ENCODE data around the gene ZNRF3. TPM values are rescaled to one million over a fixed set of nuclear protein-coding genes. Genes with fewer than 3 reads are reported as not detected.

The ZNRF3 gene
- total and polyA plus RNA-seq, 2 donors (not counting 1 experiment from before 2014, with no cell fraction given), result 0.21 to 0.71 TPM

- H3K9ac ChIP-seq (ENCODE audit: low read length), result no peak overlapping the region
- H3K4me1 ChIP-seq (ENCODE audit: control insufficient read depth in 2 of 2, insufficient read depth in 2 of 2, low read length in 2 of 2), result peaks cover 0 to 2% of the 10 kb centered on the region in 2 donors
- H3K4me1 Mint-ChIP-seq, result peaks cover under 1% of the 10 kb centered on the region
- no peak for ATAC-seq (ENCODE audit: low read depth)
- TF ChIP-seq, protein P1, sequence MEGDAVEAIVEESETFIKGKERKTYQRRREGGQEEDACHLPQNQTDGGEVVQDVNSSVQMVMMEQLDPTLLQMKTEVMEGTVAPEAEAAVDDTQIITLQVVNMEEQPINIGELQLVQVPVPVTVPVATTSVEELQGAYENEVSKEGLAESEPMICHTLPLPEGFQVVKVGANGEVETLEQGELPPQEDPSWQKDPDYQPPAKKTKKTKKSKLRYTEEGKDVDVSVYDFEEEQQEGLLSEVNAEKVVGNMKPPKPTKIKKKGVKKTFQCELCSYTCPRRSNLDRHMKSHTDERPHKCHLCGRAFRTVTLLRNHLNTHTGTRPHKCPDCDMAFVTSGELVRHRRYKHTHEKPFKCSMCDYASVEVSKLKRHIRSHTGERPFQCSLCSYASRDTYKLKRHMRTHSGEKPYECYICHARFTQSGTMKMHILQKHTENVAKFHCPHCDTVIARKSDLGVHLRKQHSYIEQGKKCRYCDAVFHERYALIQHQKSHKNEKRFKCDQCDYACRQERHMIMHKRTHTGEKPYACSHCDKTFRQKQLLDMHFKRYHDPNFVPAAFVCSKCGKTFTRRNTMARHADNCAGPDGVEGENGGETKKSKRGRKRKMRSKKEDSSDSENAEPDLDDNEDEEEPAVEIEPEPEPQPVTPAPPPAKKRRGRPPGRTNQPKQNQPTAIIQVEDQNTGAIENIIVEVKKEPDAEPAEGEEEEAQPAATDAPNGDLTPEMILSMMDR (IDR thresholded peaks at IDR 0.05), result no peak
- TF ChIP-seq EZH2 (IDR thresholded peaks at IDR 0.05; ENCODE audit: borderline replicate concordance, insufficient read depth, low read depth, low read length, poor library complexity, severe bottlenecking), result no peak
- H2AFZ ChIP-seq (ENCODE audit: insufficient read depth, low read depth, low read length, poor library complexity, severe bottlenecking), result no peak overlapping the region
- CTCF ChIA-PET, result no interaction called here
- no peaks in the 10 kb centered on the region for H3K9me3 ChIP-seq (ENCODE audit: control extremely low read depth in 1 of 3, control insufficient read depth in 2 of 3, insufficient read depth in 1 of 3, low read length in 2 of 3)
- intact Hi-C loops (cut with micrococcal nuclease), result loop anchor here (10.0 kb wide), 1 partner anchor 305 kb away; the partner anchor contains the start of gene AP1B1
- H3K27me3 Mint-ChIP-seq, result peaks cover 44% of the 10 kb centered on the region
- no peaks in the 10 kb centered on the region for H3K36me3 ChIP-seq (replicated peaks in 1 of 2; ENCODE audit: control extremely low read depth in 1 of 2, control insufficient read depth in 1 of 2, extremely low read depth in 1 of 2, insufficient read depth in 2 of 2, low read length in 1 of 2)
- WGBS (ENCODE audit: insufficient coverage), result 33% methylated on average over 3 of the region's 8 CpGs
- no peak overlapping the region for H3K27ac Mint-ChIP-seq
- POLR2A ChIA-PET, result no interaction called here
- no peaks in the 10 kb centered on the region for H3K79me2 ChIP-seq (ENCODE audit: control insufficient read depth, insufficient read depth, low read length)
- no peak for DNase-seq
- H3K4me2 ChIP-seq (replicated peaks; ENCODE audit: low read depth, low read length, poor library complexity, severe bottlenecking), result no peak overlapping the region
- no peak overlapping the region for H3K4me3 ChIP-seq (ENCODE audit: control extremely low read depth in 1 of 5, extremely low read depth in 1 of 5, insufficient read depth in 1 of 5, low read depth in 2 of 5, low read length in 4 of 5)
- H3K4me3 Mint-ChIP-seq, result no peak overlapping the region
- H3K27me3 ChIP-seq (replicated peaks in 1 of 4; ENCODE audit: control extremely low read depth in 1 of 4, control insufficient read depth in 3 of 4, insufficient read depth in 4 of 4, low read length in 3 of 4), result peaks cover 0 to 22% (median 20%) of the 10 kb centered on the region in 4 experiments
- H3K27ac ChIP-seq (ENCODE audit: low read length in 2 of 2), result no peak overlapping the region
- H4K20me1 ChIP-seq (ENCODE audit: control insufficient read depth, insufficient read depth, low read length, poor library complexity, severe bottlenecking), result no peaks in the 10 kb centered on the region
- H3K9me3 Mint-ChIP-seq (ENCODE audit: insufficient read depth), result no peaks in the 10 kb centered on the region
Observed at GRCh38 chr22:29079218-29079901, 196.0 kb downstream of the ZNRF3 start.

DNA sequence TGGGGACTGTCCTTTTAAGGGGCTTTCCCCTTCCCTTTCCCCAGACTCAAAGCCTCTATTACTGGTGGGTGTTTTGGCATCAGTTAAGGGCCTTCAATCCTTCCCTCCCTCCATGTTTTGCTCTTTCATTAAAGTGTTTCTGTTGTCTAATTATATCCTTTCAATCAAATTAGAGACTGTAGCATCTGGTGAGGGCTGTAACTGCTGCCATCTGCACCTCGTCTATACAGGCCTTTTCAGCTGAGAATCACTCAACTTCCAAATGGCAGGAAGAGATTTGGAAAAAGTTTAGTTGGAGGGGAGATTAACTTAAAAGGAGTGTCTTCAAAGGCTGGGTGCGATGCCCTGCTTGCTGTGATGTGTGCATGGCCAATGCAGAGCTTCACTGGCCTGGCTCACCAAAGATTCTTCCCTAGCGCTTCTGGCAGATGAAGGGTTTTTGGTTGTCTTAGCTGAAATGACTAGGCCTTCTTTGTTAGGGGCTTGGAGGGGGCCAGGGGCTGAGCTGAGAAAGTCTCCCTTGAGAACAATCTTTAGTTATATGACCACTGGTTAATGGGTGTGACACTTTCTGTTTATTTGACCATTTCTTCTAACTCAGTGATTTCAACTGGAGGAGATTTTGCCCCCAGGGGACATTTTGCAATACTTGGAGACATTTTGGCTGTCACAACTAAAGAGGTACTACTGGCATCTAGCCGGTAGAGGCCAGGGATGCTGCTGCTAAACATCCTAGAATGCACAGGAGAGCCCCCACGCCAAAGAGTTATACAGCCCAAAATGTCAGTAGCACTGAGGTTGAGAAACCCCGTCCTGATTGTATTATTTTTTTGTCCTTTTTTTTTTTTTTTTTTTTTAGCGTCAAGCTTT, 197.0 kb downstream of the ZNRF3 start:
- Histone ChIP-seq H3K4me2 (replicated peaks; ENCODE audit: low read depth, low read length, poor library complexity, severe bottlenecking) (no peak overlapping the region), H3K27me3 (replicated peaks in 1 of 4; ENCODE audit: control extremely low read depth in 1 of 4, control insufficient read depth in 3 of 4, insufficient read depth in 4 of 4, low read length in 3 of 4) (peaks cover 0 to 14% (median 12%) of the 10 kb centered on the region in 4 experiments), H3K4me3 (ENCODE audit: control extremely low read depth in 1 of 5, extremely low read depth in 1 of 5, insufficient read depth in 1 of 5, low read depth in 2 of 5, low read length in 4 of 5) (no peak overlapping the region), H2AFZ (ENCODE audit: insufficient read depth, low read depth, low read length, poor library complexity, severe bottlenecking) (no peak overlapping the region), H4K20me1 (ENCODE audit: control insufficient read depth, insufficient read depth, low read length, poor library complexity, severe bottlenecking) (no peaks in the 10 kb centered on the region), H3K79me2 (ENCODE audit: control insufficient read depth, insufficient read depth, low read length) (no peaks in the 10 kb centered on the region), H3K36me3 (replicated peaks in 1 of 2; ENCODE audit: control extremely low read depth in 1 of 2, control insufficient read depth in 1 of 2, extremely low read depth in 1 of 2, insufficient read depth in 2 of 2, low read length in 1 of 2) (no peaks in the 10 kb centered on the region), H3K4me1 (ENCODE audit: control insufficient read depth in 2 of 2, insufficient read depth in 2 of 2, low read length in 2 of 2) (no peaks in the 10 kb centered on the region), H3K9me3 (ENCODE audit: control extremely low read depth in 1 of 3, control insufficient read depth in 2 of 3, insufficient read depth in 1 of 3, low read length in 2 of 3) (no peaks in the 10 kb centered on the region), H3K9ac (ENCODE audit: low read length) (no peak overlapping the region), H3K27ac (ENCODE audit: low read length in 2 of 2) (no peak overlapping the region)
- no peak overlapping the region for H3K4me3 Mint-ChIP-seq
- ChIA-PET CTCF (no interaction called here), POLR2A (no interaction called here)
- H3K9me3 Mint-ChIP-seq (ENCODE audit: insufficient read depth), result no peaks in the 10 kb centered on the region
- 94% methylated on average over 3 of the region's 7 CpGs for WGBS (ENCODE audit: insufficient coverage)
- DNase-seq (no peak), ATAC-seq (ENCODE audit: low read depth) (no peak)
- no peak for TF ChIP-seq EZH2 (IDR thresholded peaks at IDR 0.05; ENCODE audit: borderline replicate concordance, insufficient read depth, low read depth, low read length, poor library complexity, severe bottlenecking)
- TF ChIP-seq, protein P1 (IDR thresholded peaks at IDR 0.05), result no peak
- no peaks in the 10 kb centered on the region for H3K4me1 Mint-ChIP-seq
- peaks cover 34% of the 10 kb centered on the region for H3K27me3 Mint-ChIP-seq
- no peak overlapping the region for H3K27ac Mint-ChIP-seq
- intact Hi-C loops (cut with micrococcal nuclease), result no loop called here
